ENCODE results near the gene DRAP1. TPM values are rescaled to one million over a fixed set of nuclear protein-coding genes. Genes with fewer than 3 reads are reported as not detected.

DRAP1 gene
- total RNA-seq, 1 donor from 2014 or later: 169 TPM

DNA sequence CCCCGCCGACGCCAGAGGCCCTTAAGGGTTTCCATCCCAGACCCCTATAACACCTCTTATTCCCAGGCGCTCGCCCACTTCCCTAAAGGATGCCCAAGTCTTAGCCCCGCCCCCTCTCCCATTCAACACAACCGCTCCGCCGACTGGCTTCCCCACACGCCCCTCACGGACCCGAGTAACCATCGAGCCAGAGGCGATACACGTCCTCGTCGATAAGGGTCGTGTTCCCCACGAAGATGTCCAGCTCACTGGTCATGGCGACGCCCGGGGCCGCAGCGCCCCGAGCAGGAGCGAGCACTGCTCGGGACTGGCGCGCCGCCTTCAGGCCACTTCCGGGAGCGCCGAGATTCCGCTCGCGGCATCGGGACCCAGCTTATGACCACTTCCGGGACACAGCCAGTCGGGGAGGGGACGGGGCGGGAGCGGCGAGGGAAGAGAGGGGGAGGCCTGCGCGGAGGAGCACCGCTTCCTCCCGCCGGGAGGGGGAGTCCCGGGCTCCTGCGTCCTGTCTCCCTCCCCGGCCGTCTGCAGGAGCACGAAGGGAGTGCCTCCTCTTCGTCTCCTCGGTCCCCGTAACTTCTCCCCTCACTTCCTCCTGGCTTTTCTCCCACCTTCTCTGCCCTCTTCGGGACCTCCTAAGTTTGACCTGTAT, 30.9 kb upstream of the DRAP1 start, which contains the start of gene FIBP:
FIBP (minus strand) TSS at position 309 of the 652 bp plus-strand sequence; CDS start at position 256, 53 bp downstream.
- peaks cover 30% of the 10 kb centered on the region for H3K4me1 Mint-ChIP-seq (ENCODE audit: low read depth, unreplicated experiment)

GRCh38 chr11:65890324-65891218, 28.7 kb upstream of the DRAP1 start, which contains the start of gene CCDC85B:
Gene CCDC85B, plus strand, starts transcription at chr11:65890673. Its CDS starts 111 bp downstream, at chr11:65890784.
- H3K27me3 Mint-ChIP-seq (ENCODE audit: low read depth, unreplicated experiment): no peaks in the 10 kb centered on the region
- FAIRE-seq: no peak

More for the DNA sequence above, 30.9 kb upstream of the DRAP1 start, which contains the start of gene FIBP:
- H3K27me3 ChIP-seq (ENCODE audit: insufficient read depth, low read length): no peaks in the 10 kb centered on the region
- no peak for TF ChIP-seq EZH2 (IDR thresholded peaks at IDR 0.05; ENCODE audit: insufficient read depth, low read length)
- peak; percentile 40 for TF ChIP-seq CTCF (IDR thresholded peaks at IDR 0.05; ENCODE audit: insufficient read depth, low read depth, low read length)
- H3K4me2 ChIP-seq (ENCODE audit: low read length): peak within 1 kb of the TSS; percentile 99
- H3K27ac Mint-ChIP-seq (ENCODE audit: unreplicated experiment): peak within 1 kb of the TSS; percentile 98
- H2AFZ ChIP-seq (ENCODE audit: low read depth, low read length): peak within 1 kb of the TSS; percentile 95
- no peaks in the 10 kb centered on the region for H3K9me3 ChIP-seq (ENCODE audit: insufficient read depth, low read depth, low read length)
- FAIRE-seq (no peak), DNase-seq (ENCODE audit: low read depth) (peak; percentile 92)
- peak within 1 kb of the TSS; percentile 87 for H3K9ac ChIP-seq (ENCODE audit: low read length)
- H3K79me2 ChIP-seq (ENCODE audit: insufficient read depth, low read length): peaks cover 58% of the 10 kb centered on the region
- H3K27ac ChIP-seq (ENCODE audit: low read depth, low read length): peak within 1 kb of the TSS; percentile 85
- H3K4me3 Mint-ChIP-seq (ENCODE audit: unreplicated experiment): peak within 1 kb of the TSS; percentile 97
- H3K4me3 ChIP-seq (ENCODE audit: insufficient read depth, low read depth, low read length): peak within 1 kb of the TSS; percentile 87
- peaks cover 61% of the 10 kb centered on the region for H4K20me1 ChIP-seq (ENCODE audit: insufficient read depth, low read length)
- H3K36me3 ChIP-seq (ENCODE audit: insufficient read depth, low read length): peaks cover 15% of the 10 kb centered on the region
- H3K4me1 ChIP-seq (ENCODE audit: insufficient read depth, low read length): peaks cover 59% of the 10 kb centered on the region
- H3K36me3 Mint-ChIP-seq (ENCODE audit: low read depth, unreplicated experiment): peaks cover 14% of the 10 kb centered on the region
- no peaks in the 10 kb centered on the region for H3K9me3 Mint-ChIP-seq (ENCODE audit: unreplicated experiment)
- H3K27me3 Mint-ChIP-seq (ENCODE audit: low read depth, unreplicated experiment): no peaks in the 10 kb centered on the region

More at GRCh38 chr11:65890324-65891218, 28.7 kb upstream of the DRAP1 start, which contains the start of gene CCDC85B:
- H3K9me3 ChIP-seq (ENCODE audit: insufficient read depth, low read depth, low read length): no peaks in the 10 kb centered on the region
- peak within 1 kb of the TSS; percentile 97 for H3K4me3 Mint-ChIP-seq (ENCODE audit: unreplicated experiment)
- peak; percentile 85 for DNase-seq (ENCODE audit: low read depth)
- peak within 1 kb of the TSS; percentile 60 for H3K4me3 ChIP-seq (ENCODE audit: insufficient read depth, low read depth, low read length)
- peaks cover 65% of the 10 kb centered on the region for H3K4me1 ChIP-seq (ENCODE audit: insufficient read depth, low read length)
- H3K27ac ChIP-seq (ENCODE audit: low read depth, low read length): peak within 1 kb of the TSS; percentile 85
- peaks cover 64% of the 10 kb centered on the region for H4K20me1 ChIP-seq (ENCODE audit: insufficient read depth, low read length)
- no peak within 1 kb of the TSS for H2AFZ ChIP-seq (ENCODE audit: low read depth, low read length)
- H3K4me1 Mint-ChIP-seq (ENCODE audit: low read depth, unreplicated experiment): peaks cover 32% of the 10 kb centered on the region
- peak within 1 kb of the TSS; percentile 99 for H3K4me2 ChIP-seq (ENCODE audit: low read length)
- no peaks in the 10 kb centered on the region for H3K9me3 Mint-ChIP-seq (ENCODE audit: unreplicated experiment)
- no peaks in the 10 kb centered on the region for H3K27me3 ChIP-seq (ENCODE audit: insufficient read depth, low read length)
- H3K36me3 ChIP-seq (ENCODE audit: insufficient read depth, low read length): peaks cover 11% of the 10 kb centered on the region
- peak within 1 kb of the TSS; percentile 98 for H3K27ac Mint-ChIP-seq (ENCODE audit: unreplicated experiment)
- H3K36me3 Mint-ChIP-seq (ENCODE audit: low read depth, unreplicated experiment): peaks cover 13% of the 10 kb centered on the region
- H3K79me2 ChIP-seq (ENCODE audit: insufficient read depth, low read length): peaks cover 71% of the 10 kb centered on the region
- no peak for TF ChIP-seq CTCF (IDR thresholded peaks at IDR 0.05; ENCODE audit: insufficient read depth, low read depth, low read length)
- no peak for TF ChIP-seq EZH2 (IDR thresholded peaks at IDR 0.05; ENCODE audit: insufficient read depth, low read length)
- H3K9ac ChIP-seq (ENCODE audit: low read length): peak within 1 kb of the TSS; percentile 87
